IMR-90 (cell line): ENCODE results near the gene OSMR. TPM values are rescaled to one million over a fixed set of nuclear protein-coding genes. Genes with fewer than 3 reads are reported as not detected.

Source experiments
- ATAC-seq: fragments of 200-7000 bp; cut with Tn5 transposase; 2 replicates; pipeline ENCODE4 v1.9.1; 2020; ENCODE audit warnings: low read depth, mild to moderate bottlenecking, moderate library complexity
- BruUV-seq: library from RNA; stranded (reverse); fragments of 400-500 nt; replicated peaks from 2 replicates; lab custom pipeline; 2021; lab: Mats Ljungman, UMichigan
- CTCF ChIA-PET: fragments of 300-600 bp; formaldehyde crosslinking; extraction: SDS; loops from one replicate; lab custom pipeline; 2021; ENCODE audit warnings: antibody characterized with exemption; lab: Yijun Ruan, JAX
- POLR2A ChIA-PET: fragments of 300-600 bp; sonication (Branson Sonifier 250); formaldehyde crosslinking; loops from one replicate; lab custom pipeline; 2022; ENCODE audit warnings: antibody characterized with exemption; ENCODE audit not compliant: unreplicated experiment; lab: Charles Lee
- DNase-seq: peaks from one replicate; pipeline ENCODE4 v3.0.0; 2013
- H2AFZ ChIP-seq: replicated peaks from 2 replicates; pipeline ENCODE3; 2013; ENCODE audit warnings: low read length, mild to moderate bottlenecking; ENCODE audit not compliant: poor library complexity
- H2AK5ac ChIP-seq: 2 replicates; pipeline ENCODE4 v1.6.1; 2013; ENCODE audit warnings: low read depth, low read length, inconsistent platforms
- H2AK9ac ChIP-seq: replicated peaks from 2 replicates; pipeline ENCODE3; 2013; ENCODE audit warnings: mild to moderate bottlenecking, low read depth, low read length, moderate library complexity; ENCODE audit not compliant: poor library complexity
- H2BK120ac ChIP-seq: 2 replicates; pipeline ENCODE4 v1.6.1; 2013; ENCODE audit warnings: low read depth, low read length, inconsistent platforms
- H2BK15ac ChIP-seq: 3 replicates; pipeline ENCODE4 v1.6.1; 2013; ENCODE audit warnings: low read depth, low read length, inconsistent platforms
- H2BK20ac ChIP-seq: 2 replicates; pipeline ENCODE4 v1.6.1; 2013; ENCODE audit warnings: low read depth, mild to moderate bottlenecking, inconsistent platforms, low read length, moderate library complexity
- H2BK5ac ChIP-seq: 2 replicates; pipeline ENCODE4 v1.6.1; 2013; ENCODE audit warnings: mild to moderate bottlenecking, low read depth, low read length, inconsistent platforms; ENCODE audit not compliant: poor library complexity, severe bottlenecking
- H3K14ac ChIP-seq: replicated peaks from 2 replicates; pipeline ENCODE4 v1.6.1; 2013; ENCODE audit warnings: low read depth, low read length, inconsistent platforms
- H3K18ac ChIP-seq: 2 replicates; pipeline ENCODE4 v1.6.1; 2013; ENCODE audit warnings: low read depth, low read length, control low read depth
- H3K23ac ChIP-seq: 2 replicates; pipeline ENCODE4 v1.6.1; 2013; ENCODE audit warnings: low read depth, low read length, inconsistent platforms
- H3K27ac ChIP-seq: 2 replicates; pipeline ENCODE4 v1.5.1; 2013; ENCODE audit warnings: mild to moderate bottlenecking, control low read depth, low read length; ENCODE audit not compliant: insufficient read depth
- H3K27me3 ChIP-seq: 2 replicates; pipeline ENCODE4 v1.6.1; 2013; ENCODE audit warnings: low read length; ENCODE audit not compliant: control insufficient read depth, insufficient read depth
- H3K36me3 ChIP-seq: 2 replicates; pipeline ENCODE4 v1.6.1; 2013; ENCODE audit warnings: low read length, mixed read lengths; ENCODE audit not compliant: control insufficient read depth, insufficient read depth
- H3K4ac ChIP-seq: 2 replicates; pipeline ENCODE4 v1.6.1; 2013; ENCODE audit warnings: low read depth, low read length, inconsistent platforms
- H3K4me1 ChIP-seq: 2 replicates; pipeline ENCODE4 v1.6.1; 2013; ENCODE audit warnings: low read length, mixed read lengths; ENCODE audit not compliant: control insufficient read depth, insufficient read depth
- H3K4me2 ChIP-seq: 2 replicates; pipeline ENCODE4 v1.6.1; 2013; ENCODE audit warnings: low read depth, mild to moderate bottlenecking, control low read depth, low read length, moderate library complexity
- H3K4me3 ChIP-seq: 2 replicates; pipeline ENCODE4 v1.5.1; 2013; ENCODE audit warnings: low read depth, mild to moderate bottlenecking, control low read depth, low read length, moderate library complexity; ENCODE audit not compliant: insufficient read depth
- H3K56ac ChIP-seq: 2 replicates; pipeline ENCODE4 v1.6.1; 2013; ENCODE audit warnings: low read length, inconsistent platforms; ENCODE audit not compliant: insufficient read depth; ENCODE audit errors: extremely low read depth
- H3K79me1 ChIP-seq, 2 experiments: 2 replicates each; pipeline ENCODE4 v1.6.1; 2013; ENCODE audit warnings: low read length in 2 of 2, inconsistent platforms in 1 of 2, low read depth in 1 of 2
- H3K9ac ChIP-seq: 2 replicates; pipeline ENCODE4 v1.6.1; 2013; ENCODE audit warnings: low read depth, low read length, control low read depth
- H3K9me1 ChIP-seq: 2 replicates; pipeline ENCODE4 v1.6.1; 2013; ENCODE audit warnings: low read length, inconsistent platforms; ENCODE audit not compliant: insufficient read depth
- H3K9me3 ChIP-seq: 2 replicates; pipeline ENCODE4 v1.6.1; 2013; ENCODE audit warnings: low read length; ENCODE audit not compliant: control insufficient read depth, insufficient read depth
- H4K20me1 ChIP-seq: 2 replicates; pipeline ENCODE4 v1.6.1; 2013; ENCODE audit warnings: low read length, inconsistent platforms; ENCODE audit not compliant: insufficient read depth
- H4K5ac ChIP-seq: 2 replicates; pipeline ENCODE4 v1.6.1; 2013; ENCODE audit warnings: mild to moderate bottlenecking, low read depth, low read length, control low read depth
- H4K8ac ChIP-seq, 2 experiments: 2 replicates each; pipeline ENCODE4 v1.6.1; 2013; ENCODE audit warnings: low read depth in 2 of 2, low read length in 2 of 2, control low read depth in 1 of 2, inconsistent platforms in 1 of 2
- H4K91ac ChIP-seq: 2 replicates; pipeline ENCODE4 v1.6.1; 2013; ENCODE audit warnings: low read depth, low read length, inconsistent platforms; ENCODE audit not compliant: insufficient read depth
- BHLHE40 ChIP-seq: fragments of 150-350 bp; IDR thresholded peaks from 2 replicates; pipeline ENCODE4 v1.6.1; 2016; ENCODE audit warnings: mild to moderate bottlenecking, low read depth, low read length
- CEBPB ChIP-seq: IDR thresholded peaks from 2 replicates; pipeline ENCODE4 v1.6.1; 2012; ENCODE audit warnings: low read depth, low read length, improper control_type of control experiment
- CHD1 ChIP-seq: IDR thresholded peaks from 2 replicates; pipeline ENCODE4 v1.6.1; 2012; ENCODE audit warnings: low read depth, low read length, improper control_type of control experiment
- CTCF ChIP-seq: conservative IDR thresholded peaks from 2 replicates; pipeline ENCODE4 v1.5.1; 2012; ENCODE audit warnings: mild to moderate bottlenecking, low read depth, low read length, improper control_type of control experiment
- FOS ChIP-seq: fragments of 150-350 bp; IDR thresholded peaks from 2 replicates; pipeline ENCODE4 v1.6.1; 2016; ENCODE audit warnings: low read depth, low read length
- MAFK ChIP-seq: IDR thresholded peaks from 2 replicates; pipeline ENCODE4 v1.6.1; 2012; ENCODE audit warnings: low read depth, low read length, improper control_type of control experiment
- POLR2A ChIP-seq: IDR thresholded peaks from 2 replicates; pipeline ENCODE4 v1.6.1; 2012; ENCODE audit warnings: mild to moderate bottlenecking, low read depth, low read length
- RAD21 ChIP-seq: IDR thresholded peaks from 2 replicates; pipeline ENCODE4 v1.6.1; 2012; ENCODE audit warnings: low read length, improper control_type of control experiment
- SMC3 ChIP-seq: fragments of 150-350 bp; IDR thresholded peaks from 2 replicates; pipeline ENCODE4 v1.6.1; 2016; ENCODE audit warnings: low read depth, mild to moderate bottlenecking, antibody characterized with exemption, low read length, moderate library complexity
- WGBS, 2 experiments: methylation state at CpG; one replicate each; pipeline versions ENCODE4 v1.1.5 to v1.1.7; 2013; ENCODE audit warnings: missing lambda C conversion rate in 2 of 2; ENCODE audit not compliant: insufficient read length in 1 of 2; ENCODE audit errors: extremely low coverage in 2 of 2; 5-methylcytosine and 5-hydroxymethylcytosine counted together
- dilution Hi-C: fragments of 300-500 bp; cut with HindIII; formaldehyde crosslinking; loops from one replicate; pipeline ENCODE4 v1.14.3; 2018; ENCODE audit warnings: low sequenced_read_pairs; ENCODE audit not compliant: unreplicated experiment
- in situ Hi-C: fragments of 300-500 bp; cut with MboI; formaldehyde crosslinking; loops from 3 replicates; pipeline ENCODE4 v1.14.3; 2019; ENCODE audit warnings: low sequenced_read_pairs, inconsistent platforms, mixed read lengths
- intact Hi-C: fragments of 100-400 bp; cut with micrococcal nuclease; formaldehyde crosslinking; loops from 2 replicates; pipeline ENCODE4 v1.10.0; 2022
- polyA plus RNA-seq, 3 experiments: library from polyadenylated mRNA; depleted of rRNA; stranded (reverse); fragments of >200 nt; gene quantifications; 2 replicates each; pipeline ENCODE4 v1.2.3, GENCODE V29; 2012; ENCODE audit warnings: low replicate concordance in 1 of 3
- total RNA-seq: library from RNA; depleted of rRNA; stranded (reverse); fragments of >200 nt; gene quantifications from 2 replicates; pipeline ENCODE4 v1.2.3, GENCODE V29; 2012

The OSMR gene
- total and polyA plus RNA-seq, 2 of the 4 experiments (the other 2 are of a cell fraction): 41.6 to 48.7 TPM

GRCh38 chr5:38927470-38927869 is 81.7 kb downstream of the OSMR start:
- no CpG with 5 or more reads among the region's 2 CpGs for WGBS, 2 experiments
- Histone ChIP-seq H3K4me2 (no peak overlapping the region), H3K9me1 (peaks cover 15% of the 10 kb centered on the region), H4K20me1 (peaks cover 15% of the 10 kb centered on the region), H3K79me1 (peaks cover 16 to 36% of the 10 kb centered on the region in 2 experiments), H3K27ac (no peak overlapping the region), H3K18ac (no peak overlapping the region), H2BK20ac (no peak overlapping the region), H3K9me3 (no peaks in the 10 kb centered on the region), H3K56ac (no peak overlapping the region), H4K5ac (no peak overlapping the region), H4K91ac (no peak overlapping the region), H4K8ac (no peak overlapping the region), H3K4me1 (peaks cover 15% of the 10 kb centered on the region), H3K4ac (no peak overlapping the region), H2AFZ (no peak overlapping the region), H3K9ac (no peak overlapping the region), H3K36me3 (peaks cover 50% of the 10 kb centered on the region), H3K4me3 (no peak overlapping the region), H2BK5ac (no peak overlapping the region), H2AK5ac (no peak overlapping the region), H2BK120ac (no peak overlapping the region), H2AK9ac (no peak overlapping the region), H2BK15ac (no peak overlapping the region), H3K23ac (no peak overlapping the region), H3K14ac (no peak overlapping the region), H3K27me3 (no peaks in the 10 kb centered on the region)
- DNase-seq: no peak
- in situ Hi-C loops (no loop called here), dilution Hi-C loops (no loop called here), intact Hi-C loops (loop anchor here (10.0 kb wide), 1 partner anchor 373 kb away; the partner anchor contains the start of gene LIFR)
- TF ChIP-seq POLR2A: no peak
- TF ChIP-seq FOS: no peak
- no peak for TF ChIP-seq CTCF
- no peak for TF ChIP-seq CHD1
- TF ChIP-seq CEBPB: no peak
- no peak for TF ChIP-seq BHLHE40
- TF ChIP-seq RAD21: no peak
- TF ChIP-seq MAFK: no peak
- no peak for TF ChIP-seq SMC3
- ATAC-seq: no peak
- POLR2A ChIA-PET: no interaction called here
- CTCF ChIA-PET: no interaction called here
- BruUV-seq: no TSS peak
